Activated T-cell treated with anti-CD3 and anti-CD28 coated beads, Interleukin-2, amount 50 U/mL, for 24 hours (primary cell): ENCODE measurements around the gene STON2.

Source experiments
- DNase-seq: peaks from one replicate; pipeline ENCODE4 v3.0.0-alpha.2; 2020
- H3K27ac Mint-ChIP-seq: 2 replicates; pipeline ENCODE4 v1.8.0; 2020; ENCODE audit warnings: mild to moderate bottlenecking, mixed read lengths
- H3K27me3 Mint-ChIP-seq: 2 replicates; pipeline ENCODE4 v1.8.0; 2020; ENCODE audit warnings: mixed read lengths
- H3K36me3 Mint-ChIP-seq: 2 replicates; pipeline ENCODE4 v1.8.0; 2020; ENCODE audit warnings: low read depth, mixed read lengths
- H3K4me1 Mint-ChIP-seq: 2 replicates; pipeline ENCODE4 v1.8.0; 2020; ENCODE audit warnings: low read depth, mixed read lengths
- H3K4me3 Mint-ChIP-seq: 2 replicates; pipeline ENCODE4 v1.8.0; 2020; ENCODE audit warnings: mild to moderate bottlenecking, moderate library complexity, mixed read lengths
- H3K9me3 Mint-ChIP-seq: 2 replicates; pipeline ENCODE4 v1.8.0; 2020; ENCODE audit warnings: mixed read lengths

Gene STON2

GRCh38 chr14:81272317-81272716 is 127.8 kb downstream of the STON2 start:
- DNase-seq: no peak
- Mint-ChIP-seq H3K4me1 (peaks cover 6% of the 10 kb centered on the region), H3K4me3 (no peak overlapping the region), H3K9me3 (no peaks in the 10 kb centered on the region), H3K27ac (no peak overlapping the region), H3K27me3 (peaks cover 13% of the 10 kb centered on the region), H3K36me3 (no peaks in the 10 kb centered on the region)

- Mint-ChIP-seq H3K27me3 (peaks cover 28% of the 10 kb centered on the region), H3K4me1 (peaks cover 6% of the 10 kb centered on the region), H3K27ac (no peak overlapping the region), H3K4me3 (no peak overlapping the region), H3K9me3 (no peaks in the 10 kb centered on the region), H3K36me3 (no peaks in the 10 kb centered on the region)
- DNase-seq: no peak
Observed at GRCh38 chr14:81269979-81270375, 130.1 kb downstream of the STON2 start.

GRCh38 chr14:81269100-81269978 is 130.8 kb downstream of the STON2 start:
- Mint-ChIP-seq H3K27ac (no peak overlapping the region), H3K4me3 (no peak overlapping the region), H3K4me1 (peaks cover 6% of the 10 kb centered on the region), H3K9me3 (no peaks in the 10 kb centered on the region), H3K36me3 (no peaks in the 10 kb centered on the region), H3K27me3 (peaks cover 28% of the 10 kb centered on the region)
- DNase-seq: no peak

- peaks cover 6% of the 10 kb centered on the region for H3K4me1 Mint-ChIP-seq
- H3K27me3 Mint-ChIP-seq: peaks cover 28% of the 10 kb centered on the region
- no peak overlapping the region for H3K4me3 Mint-ChIP-seq
- no peaks in the 10 kb centered on the region for H3K9me3 Mint-ChIP-seq
- H3K27ac Mint-ChIP-seq: no peak overlapping the region
- H3K36me3 Mint-ChIP-seq: no peaks in the 10 kb centered on the region
- no peak for DNase-seq
Observed at GRCh38 chr14:81268016-81268416, 132.1 kb downstream of the STON2 start.

GRCh38 chr14:81265636-81266169 is 134.4 kb downstream of the STON2 start:
- H3K27ac Mint-ChIP-seq: no peak overlapping the region
- H3K9me3 Mint-ChIP-seq: no peaks in the 10 kb centered on the region
- no peaks in the 10 kb centered on the region for H3K36me3 Mint-ChIP-seq
- peaks cover 6% of the 10 kb centered on the region for H3K4me1 Mint-ChIP-seq
- H3K4me3 Mint-ChIP-seq: no peak overlapping the region
- peaks cover 43% of the 10 kb centered on the region for H3K27me3 Mint-ChIP-seq
- DNase-seq: no peak

GRCh38 chr14:81264671-81265070 is 135.5 kb downstream of the STON2 start:
- Mint-ChIP-seq H3K9me3 (no peaks in the 10 kb centered on the region), H3K4me1 (peaks cover 6% of the 10 kb centered on the region), H3K4me3 (no peak overlapping the region), H3K36me3 (no peaks in the 10 kb centered on the region), H3K27me3 (peaks cover 47% of the 10 kb centered on the region), H3K27ac (no peak overlapping the region)
- no peak for DNase-seq

- Mint-ChIP-seq H3K36me3 (no peaks in the 10 kb centered on the region), H3K9me3 (no peaks in the 10 kb centered on the region), H3K27ac (no peak overlapping the region), H3K4me3 (no peak overlapping the region), H3K4me1 (peaks cover 6% of the 10 kb centered on the region), H3K27me3 (peaks cover 50% of the 10 kb centered on the region)
- no peak for DNase-seq
Observed at GRCh38 chr14:81263777-81264410, 136.2 kb downstream of the STON2 start.

- H3K4me3 Mint-ChIP-seq: no peak overlapping the region
- no peaks in the 10 kb centered on the region for H3K9me3 Mint-ChIP-seq
- H3K27ac Mint-ChIP-seq: no peak overlapping the region
- peaks cover 6% of the 10 kb centered on the region for H3K4me1 Mint-ChIP-seq
- no peaks in the 10 kb centered on the region for H3K36me3 Mint-ChIP-seq
- peaks cover 33% of the 10 kb centered on the region for H3K27me3 Mint-ChIP-seq
- no peak for DNase-seq
Observed at GRCh38 chr14:81261176-81261575, 138.9 kb downstream of the STON2 start.

GRCh38 chr14:81260732-81261131 is 139.4 kb downstream of the STON2 start:
- no peaks in the 10 kb centered on the region for H3K36me3 Mint-ChIP-seq
- H3K27me3 Mint-ChIP-seq: peaks cover 31% of the 10 kb centered on the region
- DNase-seq: no peak
- H3K9me3 Mint-ChIP-seq: no peaks in the 10 kb centered on the region
- H3K27ac Mint-ChIP-seq: no peak overlapping the region
- no peak overlapping the region for H3K4me3 Mint-ChIP-seq
- H3K4me1 Mint-ChIP-seq: peaks cover 6% of the 10 kb centered on the region

- Mint-ChIP-seq H3K9me3 (no peaks in the 10 kb centered on the region), H3K36me3 (no peaks in the 10 kb centered on the region), H3K27me3 (peaks cover 19% of the 10 kb centered on the region), H3K4me3 (no peak overlapping the region), H3K27ac (no peak overlapping the region), H3K4me1 (peaks cover 6% of the 10 kb centered on the region)
- DNase-seq: no peak
Observed at GRCh38 chr14:81256289-81256960, 143.7 kb downstream of the STON2 start.

GRCh38 chr14:81252278-81252677 is 147.8 kb downstream of the STON2 start:
- peaks cover 6% of the 10 kb centered on the region for H3K4me1 Mint-ChIP-seq
- H3K27ac Mint-ChIP-seq: no peak overlapping the region
- H3K36me3 Mint-ChIP-seq: no peaks in the 10 kb centered on the region
- DNase-seq: no peak
- no peak overlapping the region for H3K4me3 Mint-ChIP-seq
- H3K9me3 Mint-ChIP-seq: no peaks in the 10 kb centered on the region
- no peaks in the 10 kb centered on the region for H3K27me3 Mint-ChIP-seq

GRCh38 chr14:81247271-81247766 is 152.8 kb downstream of the STON2 start:
- Mint-ChIP-seq H3K27ac (no peak overlapping the region), H3K36me3 (peaks cover 2% of the 10 kb centered on the region), H3K4me1 (no peaks in the 10 kb centered on the region), H3K4me3 (no peak overlapping the region), H3K9me3 (peaks cover 8% of the 10 kb centered on the region), H3K27me3 (no peaks in the 10 kb centered on the region)
- no peak for DNase-seq

GRCh38 chr14:81246461-81247270 is 153.5 kb downstream of the STON2 start:
- Mint-ChIP-seq H3K9me3 (peaks cover 8% of the 10 kb centered on the region), H3K4me1 (no peaks in the 10 kb centered on the region), H3K36me3 (peaks cover 2% of the 10 kb centered on the region), H3K4me3 (no peak overlapping the region), H3K27ac (no peak overlapping the region), H3K27me3 (no peaks in the 10 kb centered on the region)
- no peak for DNase-seq

- no peak overlapping the region for H3K4me3 Mint-ChIP-seq
- H3K4me1 Mint-ChIP-seq: no peaks in the 10 kb centered on the region
- no peak overlapping the region for H3K27ac Mint-ChIP-seq
- H3K9me3 Mint-ChIP-seq: peaks cover 8% of the 10 kb centered on the region
- no peak for DNase-seq
- peaks cover 2% of the 10 kb centered on the region for H3K36me3 Mint-ChIP-seq
- H3K27me3 Mint-ChIP-seq: no peaks in the 10 kb centered on the region
Observed at GRCh38 chr14:81245771-81246170, 154.4 kb downstream of the STON2 start.
